GM23248 (cell line): Measurements from ENCODE around the gene RNF25.

ENCODE experiments used
- EZH2 ChIP-seq: fragments of 200-600 bp; sonication (generic); IDR thresholded peaks from 2 replicates; pipeline ENCODE4 v1.6.1; 2018; ENCODE audit warnings: antibody characterized with exemption, mild to moderate bottlenecking; ENCODE audit not compliant: insufficient read depth, poor library complexity, severe bottlenecking
- EZH2phosphoT487 ChIP-seq: fragments of 200-600 bp; sonication (generic); IDR thresholded peaks from 2 replicates; pipeline ENCODE4 v1.6.1; 2018; ENCODE audit warnings: antibody characterized with exemption, moderate library complexity, mild to moderate bottlenecking, low read depth; ENCODE audit not compliant: insufficient read depth

DNA sequence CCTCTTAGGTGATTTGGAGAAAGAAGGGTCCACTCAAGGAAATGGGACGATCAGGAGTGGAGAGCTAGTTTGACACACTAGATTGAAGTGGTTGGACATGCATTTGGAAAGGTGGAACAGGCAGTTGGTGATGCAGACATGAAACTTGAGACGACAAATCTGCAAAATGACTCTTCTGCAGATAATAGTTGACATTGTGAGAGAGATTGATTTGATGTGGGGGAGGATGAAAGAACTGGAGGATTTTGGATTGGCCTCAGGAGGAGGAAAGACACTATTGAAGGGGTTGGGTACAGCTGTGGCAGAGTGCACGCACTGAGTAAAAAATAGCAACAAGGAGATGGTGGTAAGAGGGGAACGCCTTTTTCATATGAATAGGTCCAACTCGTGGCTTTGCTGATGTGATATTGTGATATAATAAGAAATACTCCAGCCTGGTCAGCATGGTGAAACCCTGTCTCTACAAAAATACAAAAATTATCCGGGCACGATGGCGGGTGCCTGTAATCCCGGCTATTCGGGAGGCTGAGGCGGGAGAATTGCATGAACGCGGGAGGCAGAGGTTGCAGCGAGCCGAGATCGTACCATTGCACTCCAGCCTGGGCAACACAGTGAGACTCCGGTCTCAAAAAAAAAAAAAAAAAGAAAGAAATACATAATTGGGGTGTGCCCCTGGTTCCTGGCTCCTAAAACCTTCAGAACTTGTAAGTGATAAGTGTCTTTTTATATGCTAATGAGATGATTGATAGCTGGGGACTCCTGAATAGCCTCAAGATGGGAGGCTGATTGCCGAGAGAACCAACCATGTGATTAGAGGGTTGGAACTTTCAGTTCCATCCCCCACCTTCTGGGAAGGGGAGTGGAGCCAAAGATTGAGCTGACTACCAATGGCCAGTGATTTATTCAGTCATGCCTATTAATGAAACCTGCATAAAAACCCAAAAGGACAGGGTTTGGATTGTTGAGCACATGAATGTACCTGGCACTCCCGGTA is 48.5 kb upstream of the RNF25 start:
- TF ChIP-seq EZH2phosphoT487 (no peak), EZH2 (no peak)
